Bronchial epithelial cell (primary cell): ENCODE measurements around the gene NCDN. TPM values are rescaled to one million over a fixed set of nuclear protein-coding genes. Genes with fewer than 3 reads are reported as not detected.

Source experiments
- DNase-seq: peaks from one replicate; pipeline ENCODE4 v3.0.0-alpha.2; 2010; ENCODE audit warnings: low read depth
- FAIRE-seq: peaks from 2 replicates; lab custom pipeline; 2011; peaks lifted over from hg19 to GRCh38; lab: Jason Lieb, UNC
- H3K27me3 ChIP-seq: 2 replicates; pipeline ENCODE4 v1.5.1; 2011; ENCODE audit warnings: low read length; ENCODE audit not compliant: control insufficient read depth, insufficient read depth
- H3K36me3 ChIP-seq: 2 replicates; pipeline ENCODE4 v1.5.1; 2011; ENCODE audit warnings: low read length; ENCODE audit not compliant: control insufficient read depth, insufficient read depth
- H3K4me3 ChIP-seq: 2 replicates; pipeline ENCODE4 v1.5.1; 2011; ENCODE audit warnings: mild to moderate bottlenecking, low read depth, low read length, control low read depth
- total RNA-seq: library from RNA; depleted of rRNA; stranded (reverse); fragments of >200 nt; gene quantifications from 2 replicates; pipeline ENCODE4 v1.2.1, GENCODE V29; 2014
- TF ChIP-seq, protein P1 (sequence below): IDR thresholded peaks from 2 replicates; pipeline ENCODE4 v1.5.1; 2011; ENCODE audit warnings: mild to moderate bottlenecking, moderate library complexity, low read length, control low read depth, inconsistent platforms; ENCODE audit not compliant: insufficient read depth, severe bottlenecking

NCDN gene
- total RNA-seq, 1 donor from 2014 or later = 10.0 TPM

DNA sequence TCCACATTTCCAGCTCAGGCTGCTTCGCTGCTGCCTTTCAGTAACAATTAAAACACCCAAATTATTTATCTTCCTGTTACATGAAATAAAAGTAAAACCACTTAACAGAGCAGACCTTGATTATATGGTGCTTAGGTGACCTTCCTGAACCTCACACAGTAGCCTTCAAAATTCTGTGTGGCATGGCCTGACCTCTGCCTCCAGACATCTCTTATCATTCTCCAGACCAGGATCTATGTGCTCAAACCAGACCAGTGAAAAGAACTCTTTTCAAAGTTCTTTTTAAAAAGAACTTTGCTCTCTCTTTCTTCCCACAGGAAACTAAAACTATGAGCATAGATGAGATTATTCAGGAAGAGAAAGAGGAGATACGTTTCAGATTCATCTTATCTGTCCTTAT, 38.2 kb upstream of the NCDN start:
- no peaks in the 10 kb centered on the region for H3K27me3 ChIP-seq
- FAIRE-seq (no peak), DNase-seq (no peak)
- TF ChIP-seq, protein P1, sequence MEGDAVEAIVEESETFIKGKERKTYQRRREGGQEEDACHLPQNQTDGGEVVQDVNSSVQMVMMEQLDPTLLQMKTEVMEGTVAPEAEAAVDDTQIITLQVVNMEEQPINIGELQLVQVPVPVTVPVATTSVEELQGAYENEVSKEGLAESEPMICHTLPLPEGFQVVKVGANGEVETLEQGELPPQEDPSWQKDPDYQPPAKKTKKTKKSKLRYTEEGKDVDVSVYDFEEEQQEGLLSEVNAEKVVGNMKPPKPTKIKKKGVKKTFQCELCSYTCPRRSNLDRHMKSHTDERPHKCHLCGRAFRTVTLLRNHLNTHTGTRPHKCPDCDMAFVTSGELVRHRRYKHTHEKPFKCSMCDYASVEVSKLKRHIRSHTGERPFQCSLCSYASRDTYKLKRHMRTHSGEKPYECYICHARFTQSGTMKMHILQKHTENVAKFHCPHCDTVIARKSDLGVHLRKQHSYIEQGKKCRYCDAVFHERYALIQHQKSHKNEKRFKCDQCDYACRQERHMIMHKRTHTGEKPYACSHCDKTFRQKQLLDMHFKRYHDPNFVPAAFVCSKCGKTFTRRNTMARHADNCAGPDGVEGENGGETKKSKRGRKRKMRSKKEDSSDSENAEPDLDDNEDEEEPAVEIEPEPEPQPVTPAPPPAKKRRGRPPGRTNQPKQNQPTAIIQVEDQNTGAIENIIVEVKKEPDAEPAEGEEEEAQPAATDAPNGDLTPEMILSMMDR = no peak
- no peak overlapping the region for H3K4me3 ChIP-seq
- no peaks in the 10 kb centered on the region for H3K36me3 ChIP-seq

DNA sequence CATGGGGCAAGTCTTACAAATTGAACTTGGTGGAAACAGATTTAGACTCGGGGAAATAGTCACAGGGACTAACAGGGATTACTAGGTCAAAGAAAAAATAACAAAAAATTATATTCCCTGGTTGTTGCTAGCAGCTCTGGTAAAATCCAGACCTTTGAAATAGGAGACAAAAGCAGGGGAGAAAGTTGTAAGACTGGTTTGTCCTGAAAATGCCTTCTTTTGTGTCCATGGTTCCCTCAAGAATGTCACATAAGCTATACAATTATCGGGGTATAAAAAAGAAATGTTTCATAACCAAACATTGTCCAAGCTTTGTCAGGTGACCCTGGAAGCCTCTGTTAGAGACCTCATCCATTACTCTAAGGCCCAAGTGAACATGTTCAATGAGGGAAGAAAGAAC, 33.5 kb upstream of the NCDN start:
- TF ChIP-seq, protein P1 = no peak
- DNase-seq = peak; percentile 45
- Histone ChIP-seq H3K4me3 (no peak overlapping the region), H3K27me3 (no peaks in the 10 kb centered on the region), H3K36me3 (no peaks in the 10 kb centered on the region)
- no peak for FAIRE-seq

DNA sequence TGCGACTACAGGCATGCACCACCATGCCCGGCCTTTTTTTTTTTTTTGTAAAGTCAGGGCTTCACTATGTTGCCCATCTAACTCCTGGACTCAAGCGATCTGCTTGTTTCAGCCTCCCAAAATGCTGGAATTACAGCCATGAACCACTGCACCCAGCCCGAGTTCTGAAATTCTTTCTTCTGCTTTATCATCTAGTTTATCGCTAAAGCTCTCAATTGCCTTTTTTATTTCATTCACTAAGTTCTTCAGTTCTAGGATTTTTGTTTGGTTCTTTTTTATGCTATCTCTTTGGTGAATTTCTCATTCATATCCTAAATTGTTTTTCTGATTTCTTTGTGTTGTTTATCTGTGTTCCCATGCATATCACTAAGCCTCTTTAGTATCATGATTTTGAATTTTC, 27.4 kb upstream of the NCDN start:
- no peak for DNase-seq
- TF ChIP-seq, protein P1 = no peak
- H3K27me3 ChIP-seq = no peaks in the 10 kb centered on the region
- no peak for FAIRE-seq
- peaks cover 5% of the 10 kb centered on the region for H3K36me3 ChIP-seq
- no peak overlapping the region for H3K4me3 ChIP-seq

DNA sequence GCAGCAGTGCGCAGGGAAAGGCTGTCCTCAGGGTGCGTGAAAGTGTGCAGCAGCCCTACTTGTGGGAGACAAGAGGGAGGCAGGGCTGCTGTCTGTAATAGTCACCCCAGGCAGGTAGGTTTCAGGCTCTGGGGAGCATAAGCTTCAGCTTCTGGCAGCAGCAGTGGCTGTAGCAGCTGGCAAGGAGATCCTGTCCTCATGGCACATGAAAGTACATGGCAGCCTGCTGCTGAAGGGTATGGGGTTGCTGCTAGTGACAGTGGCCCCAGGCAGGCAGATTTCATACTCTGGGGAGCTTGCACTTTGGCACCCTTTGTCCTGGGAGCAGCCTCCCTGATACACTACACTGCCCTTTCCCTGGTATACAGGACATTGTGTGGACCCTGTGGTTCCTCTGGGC, 26.7 kb upstream of the NCDN start:
- TF ChIP-seq, protein P1 = no peak
- Histone ChIP-seq H3K4me3 (no peak overlapping the region), H3K36me3 (peaks cover 5% of the 10 kb centered on the region), H3K27me3 (no peaks in the 10 kb centered on the region)
- DNase-seq (no peak), FAIRE-seq (peak; percentile 32)

DNA sequence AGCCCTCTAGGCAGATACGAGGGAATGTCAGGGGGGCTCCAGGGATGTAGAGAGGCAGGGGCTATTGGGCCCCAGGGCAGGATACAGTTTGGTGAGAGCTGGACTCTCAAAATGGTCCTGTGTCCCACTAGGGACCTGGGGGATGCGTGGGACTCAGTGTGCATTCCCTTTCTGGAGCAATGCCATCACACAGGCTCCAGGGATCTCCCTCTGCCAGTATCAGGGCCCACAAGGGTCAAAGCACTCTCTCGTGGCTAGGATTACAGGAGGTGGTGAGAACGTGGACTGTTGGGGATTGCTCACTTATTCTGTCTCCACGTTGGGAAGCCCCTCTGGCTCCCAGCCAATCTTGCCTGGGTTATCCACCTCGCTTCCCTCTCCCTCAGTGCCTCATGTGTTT, 26.2 kb upstream of the NCDN start:
- TF ChIP-seq, protein P1 = no peak
- Histone ChIP-seq H3K4me3 (no peak overlapping the region), H3K27me3 (no peaks in the 10 kb centered on the region), H3K36me3 (peaks cover 5% of the 10 kb centered on the region)
- no peak for DNase-seq
- FAIRE-seq = no peak

DNA sequence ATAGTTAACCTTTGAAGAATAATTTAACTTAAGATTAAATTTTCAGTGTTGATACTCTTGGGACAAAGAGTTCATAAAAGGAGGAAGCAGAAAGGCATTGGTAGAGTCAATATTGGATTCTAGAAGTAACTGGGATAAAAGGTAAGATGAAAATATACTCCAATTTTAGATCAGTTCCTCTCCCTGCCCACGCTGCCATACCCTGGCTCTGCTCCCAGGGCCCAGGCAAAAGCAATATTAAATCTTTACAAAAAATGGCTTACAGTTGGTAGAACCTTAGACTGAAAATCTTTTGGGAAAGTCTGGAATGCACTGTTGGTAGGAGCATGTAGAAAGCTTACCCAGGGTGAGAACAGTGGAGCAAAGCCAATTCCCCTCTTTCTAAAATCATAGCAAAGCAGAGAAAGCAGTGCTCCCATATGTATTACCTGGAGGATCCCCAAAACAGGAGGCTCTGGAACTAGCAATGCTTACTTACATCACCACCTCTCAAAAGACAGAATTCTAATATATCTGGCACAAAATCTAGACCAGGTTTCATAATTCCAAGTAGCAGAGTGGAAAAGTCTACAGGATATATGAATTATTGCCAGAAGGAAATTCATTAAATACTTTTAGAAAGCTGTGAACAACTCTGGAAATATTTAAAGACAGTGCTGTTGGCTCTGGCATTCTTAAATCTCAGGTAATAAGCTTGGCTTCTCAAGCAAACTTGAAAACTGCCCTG, 24.9 kb upstream of the NCDN start:
- no peak overlapping the region for H3K4me3 ChIP-seq
- H3K36me3 ChIP-seq = peaks cover 5% of the 10 kb centered on the region
- no peak for FAIRE-seq
- H3K27me3 ChIP-seq = no peaks in the 10 kb centered on the region
- DNase-seq = no peak
- TF ChIP-seq, protein P1 = no peak
